Anterior cingulate cortex (tissue), 58 donors: ENCODE measurements around the gene DACH2.
A peak's percentile ranks its signal among the peaks of the same experiment; 100 is the strongest.
"Not testable (repeated sequence)": the region's sequence is repeated elsewhere in the genome, so short reads cannot be mapped to it uniquely, and the experiment has no call there.

Source experiments
- DNase-seq, 58 donors: peaks; one replicate each; lab custom pipeline; 2025; lab: John Stamatoyannopoulos, UW

Gene DACH2

DNA sequence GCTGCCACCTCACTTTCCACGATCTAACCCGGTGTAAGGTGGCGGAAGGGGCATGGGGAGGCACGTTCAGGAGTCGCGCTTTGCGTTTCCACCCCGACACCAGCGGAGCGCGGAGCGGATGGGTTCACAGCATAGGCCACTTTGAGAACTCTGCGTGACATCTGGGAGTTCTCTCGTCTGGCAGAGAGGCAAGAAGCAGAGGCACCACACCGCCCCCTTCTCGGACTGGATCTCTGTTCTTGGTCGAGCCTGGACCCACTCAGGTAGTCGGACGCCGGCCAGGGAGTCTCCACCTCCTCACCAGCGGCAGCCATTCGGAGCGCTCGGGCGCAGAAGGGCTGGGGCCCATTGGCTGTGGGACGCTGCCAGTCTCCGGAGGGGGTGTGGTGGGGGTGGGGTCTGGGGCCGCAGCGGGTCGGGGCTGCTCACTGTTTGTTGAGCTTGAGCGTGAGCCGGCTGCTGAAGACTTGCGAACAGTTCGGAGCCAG, at the start of gene DACH2:
Gene DACH2, plus strand, starts transcription at position 428 of the 488 bp plus-strand sequence.
- peak in 57 of 58 donors; percentile 0 to 77 (median 54) for DNase-seq

GRCh38 chrX:86102341-86102740, 45.9 kb upstream of the DACH2 start:
- DNase-seq, result no peak

DNA sequence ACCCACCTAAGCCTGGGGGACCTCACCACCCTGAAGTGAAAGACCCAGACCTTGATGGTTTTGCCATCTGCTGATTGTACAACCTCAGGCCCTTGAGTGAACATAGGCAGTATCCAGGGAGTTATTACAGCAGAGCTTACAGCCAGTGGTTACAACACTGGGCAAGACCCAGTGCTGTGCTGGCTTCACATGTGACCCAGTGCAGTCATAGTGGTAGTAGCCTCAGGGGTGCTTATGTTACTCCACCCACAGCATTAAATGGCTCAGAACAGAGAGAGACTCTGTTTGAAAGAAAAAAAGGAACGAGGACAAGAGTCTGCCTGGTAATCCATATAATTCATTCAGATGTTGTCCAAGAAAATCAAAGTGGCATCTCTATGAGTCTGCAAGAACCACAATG, 45.2 kb upstream of the DACH2 start:
- no peak for DNase-seq

DNA sequence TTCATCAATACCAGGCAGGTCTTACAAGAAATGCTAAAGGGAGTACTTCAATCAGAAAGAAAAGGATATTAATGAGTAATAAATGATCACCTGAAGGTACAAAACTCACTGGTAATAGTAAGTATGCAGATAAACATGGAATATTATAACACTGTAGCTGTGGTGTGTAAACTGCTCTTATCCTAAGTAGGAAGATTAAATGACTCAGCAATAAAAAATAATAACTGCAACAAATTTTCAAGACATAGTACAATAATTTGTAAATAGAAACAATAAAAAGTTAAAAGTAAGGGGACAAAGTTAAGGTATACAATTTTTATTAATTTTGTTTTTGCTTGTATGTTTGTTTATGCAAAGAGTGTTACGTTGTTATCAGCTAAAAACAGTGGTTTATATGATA, 43.7 kb upstream of the DACH2 start:
- no peak for DNase-seq

DNA sequence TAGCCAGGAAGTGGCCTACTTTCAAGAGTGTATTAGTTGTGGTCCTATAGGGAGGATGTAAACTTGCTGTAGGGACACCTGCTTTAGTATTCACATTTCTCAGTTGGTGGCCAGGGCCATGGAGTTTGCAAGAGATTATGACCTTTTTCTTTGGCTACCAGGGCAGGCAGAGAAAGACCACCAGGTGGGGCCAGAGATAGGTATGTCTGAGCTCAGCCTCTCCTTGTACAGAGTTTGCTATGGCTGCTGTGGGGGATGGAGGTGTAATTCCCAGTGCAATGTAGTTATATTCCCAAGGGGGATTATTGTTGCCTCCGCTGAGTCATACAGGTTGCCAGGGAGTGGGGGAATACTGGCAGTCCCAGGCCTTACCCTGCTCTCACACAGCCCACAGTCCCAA, 26.3 kb upstream of the DACH2 start:
- DNase-seq, result no peak

- DNase-seq, result no peak
Observed at GRCh38 chrX:86133761-86134160, 14.5 kb upstream of the DACH2 start.

DNA sequence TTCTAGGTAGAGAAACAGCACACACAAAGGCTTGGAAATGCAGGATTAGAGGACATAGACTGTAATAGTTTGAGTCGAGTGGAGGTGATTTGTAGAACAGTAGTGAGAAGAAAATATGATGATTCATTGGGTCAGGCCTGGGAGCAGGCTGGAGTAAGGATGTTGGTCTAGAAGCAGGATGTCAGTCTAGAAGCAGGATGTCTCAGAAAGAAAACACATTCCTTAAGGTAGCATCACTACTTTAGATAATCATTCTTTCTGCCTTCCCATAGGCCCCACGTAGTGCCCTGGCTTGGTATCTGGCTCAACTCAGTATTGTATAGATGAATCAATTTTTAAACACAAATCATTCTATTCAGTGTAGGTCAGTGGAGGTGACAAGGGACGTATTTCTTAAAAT, 11.2 kb upstream of the DACH2 start:
- DNase-seq, result no peak

- no peak for DNase-seq
Observed at GRCh38 chrX:86141786-86142185, 6.5 kb upstream of the DACH2 start.

GRCh38 chrX:86146102-86146501, 2.1 kb upstream of the DACH2 start:
- DNase-seq, result no peak

GRCh38 chrX:86148594-86148993, 343 bp downstream of the DACH2 start:
- DNase-seq, result peak in 1 of 58 donors; percentile 7

GRCh38 chrX:86149119-86149518, 868 bp downstream of the DACH2 start:
- DNase-seq, result no peak

GRCh38 chrX:86154553-86154952, 6.3 kb downstream of the DACH2 start:
- DNase-seq, result no peak

DNA sequence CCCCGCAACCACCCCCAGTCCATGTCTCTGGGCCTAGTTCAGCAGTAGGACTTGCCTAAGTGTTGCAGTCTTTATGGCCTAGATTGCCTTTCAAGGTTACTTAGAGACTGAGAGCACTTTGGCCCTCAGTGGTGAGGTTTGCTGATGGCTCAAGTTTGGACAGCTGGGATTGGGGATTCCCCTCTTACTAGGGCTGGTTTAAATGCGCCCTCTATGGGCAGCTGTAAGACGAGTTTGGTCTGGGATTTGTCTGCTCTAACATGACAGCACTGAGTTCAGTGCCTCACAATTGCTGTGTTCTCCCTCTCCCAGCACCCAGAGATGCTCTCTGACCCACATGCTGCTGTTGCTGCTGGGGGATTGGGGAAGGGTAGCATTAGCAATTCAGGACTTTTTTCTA, 23.1 kb downstream of the DACH2 start:
- no peak for DNase-seq

DNA sequence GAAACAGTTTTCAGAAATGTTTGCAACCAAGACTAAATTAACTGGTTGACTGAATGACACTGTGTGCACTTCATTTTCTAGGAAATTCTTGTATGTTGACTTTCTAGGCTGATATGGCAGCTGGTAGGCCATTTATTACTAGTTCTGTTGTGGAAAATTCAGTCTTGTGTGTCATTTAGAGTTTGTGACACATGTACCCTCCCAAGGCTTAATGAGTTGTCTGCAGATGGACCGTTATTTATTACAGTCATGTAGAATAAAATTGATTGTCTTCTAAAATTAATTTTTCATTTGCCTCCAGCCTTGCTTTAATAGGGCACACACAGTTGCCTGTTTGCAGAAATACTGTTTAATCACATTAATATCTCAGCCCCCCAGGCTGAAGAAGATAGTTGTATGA, 30.7 kb downstream of the DACH2 start:
- DNase-seq, result no peak

DNA sequence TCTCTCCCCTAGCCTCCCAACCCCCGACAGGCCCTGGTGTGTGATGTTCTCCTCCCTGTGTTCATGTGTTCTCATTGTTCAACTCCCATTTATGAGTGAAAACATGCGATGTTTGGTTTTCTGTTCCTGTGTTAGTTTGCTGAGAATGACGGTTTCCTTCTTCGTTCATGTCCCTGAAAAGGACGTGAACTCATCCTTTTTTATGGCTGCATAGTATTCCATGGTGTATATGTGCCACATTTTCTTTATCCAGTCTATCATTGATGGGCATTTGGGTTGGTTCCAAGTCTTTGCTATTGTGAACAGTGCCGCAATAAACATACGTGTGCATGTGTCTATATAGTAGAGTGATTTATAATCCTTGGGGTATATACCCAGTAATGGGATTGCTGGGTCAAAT, 33.1 kb downstream of the DACH2 start:
- not testable (repeated sequence) for DNase-seq

- no peak for DNase-seq
Observed at GRCh38 chrX:86192827-86193226, 44.6 kb downstream of the DACH2 start.

DNA sequence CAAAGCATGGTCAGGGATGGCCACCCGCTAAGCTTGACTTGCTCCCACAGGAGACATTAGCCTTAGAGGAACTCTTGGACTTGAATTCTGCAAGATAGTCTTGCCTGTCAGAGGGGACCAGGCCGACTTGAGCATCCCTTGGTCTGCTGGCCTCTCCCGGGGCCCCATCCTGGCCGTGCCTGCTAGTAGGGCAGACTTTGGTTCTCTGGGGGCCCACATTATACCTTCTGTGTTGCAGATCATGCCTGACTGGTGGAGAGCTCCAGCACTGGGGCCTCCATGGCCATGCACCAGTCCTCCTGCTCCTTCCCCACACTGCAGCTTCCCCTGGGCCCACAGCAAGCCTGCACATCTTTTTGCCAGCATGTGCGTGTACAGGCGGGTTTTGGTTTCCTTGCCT, 46.5 kb downstream of the DACH2 start:
- DNase-seq, result no peak

GRCh38 chrX:86195343-86195742, 47.1 kb downstream of the DACH2 start:
- no peak for DNase-seq

GRCh38 chrX:86197815-86198214, 49.6 kb downstream of the DACH2 start:
- DNase-seq, result no peak

- DNase-seq, result no peak
Observed at GRCh38 chrX:86210772-86211171, 62.5 kb downstream of the DACH2 start.

DNA sequence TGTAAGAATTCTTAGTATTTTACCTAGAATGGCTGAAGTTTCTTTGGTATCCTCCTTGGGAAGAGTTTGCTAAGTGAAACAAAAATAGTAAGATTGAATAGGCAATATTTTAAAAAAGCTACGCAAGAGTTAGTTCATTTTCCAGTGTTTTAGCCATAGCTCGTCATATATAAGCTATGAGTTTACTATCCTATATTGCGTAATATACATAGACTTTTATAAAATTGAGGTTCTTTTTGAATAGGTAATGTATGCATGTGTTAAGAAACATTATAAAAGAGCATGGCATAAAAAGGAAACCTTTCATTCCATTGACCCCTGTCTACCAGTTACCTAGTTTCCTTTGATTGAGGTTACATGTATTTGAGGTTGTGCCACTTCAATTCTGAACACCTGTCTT, 67.0 kb downstream of the DACH2 start:
- no peak for DNase-seq

DNA sequence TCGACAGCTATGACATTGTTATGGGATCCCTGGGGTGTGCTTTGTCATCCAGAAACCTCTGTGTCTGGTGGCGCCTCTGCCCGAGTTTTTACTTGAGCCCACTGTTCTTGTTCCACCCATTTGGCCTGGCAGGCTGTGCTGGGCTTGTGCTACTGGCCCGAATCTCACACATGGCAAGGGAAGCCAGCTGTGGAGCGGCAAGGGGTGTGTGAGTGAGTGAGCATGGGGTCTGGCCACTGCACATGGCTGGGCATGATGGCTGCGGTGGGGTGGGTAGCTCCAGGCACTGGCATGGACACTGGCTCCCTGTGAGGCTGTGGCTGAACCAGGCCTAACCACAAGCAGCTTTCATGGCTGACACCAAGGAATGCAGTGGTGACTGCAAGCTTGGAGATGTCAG, 89.2 kb downstream of the DACH2 start:
- DNase-seq, result no peak

GRCh38 chrX:86241547-86241946, 93.3 kb downstream of the DACH2 start:
- DNase-seq, result no peak
